ENCODE data around the gene PCSK6. TPM values are rescaled to one million over a fixed set of nuclear protein-coding genes. Genes with fewer than 3 reads are reported as not detected.

PCSK6 gene
- total RNA-seq, 2 donors from 2014 or later = 5.1 to 8.8 TPM

DNA sequence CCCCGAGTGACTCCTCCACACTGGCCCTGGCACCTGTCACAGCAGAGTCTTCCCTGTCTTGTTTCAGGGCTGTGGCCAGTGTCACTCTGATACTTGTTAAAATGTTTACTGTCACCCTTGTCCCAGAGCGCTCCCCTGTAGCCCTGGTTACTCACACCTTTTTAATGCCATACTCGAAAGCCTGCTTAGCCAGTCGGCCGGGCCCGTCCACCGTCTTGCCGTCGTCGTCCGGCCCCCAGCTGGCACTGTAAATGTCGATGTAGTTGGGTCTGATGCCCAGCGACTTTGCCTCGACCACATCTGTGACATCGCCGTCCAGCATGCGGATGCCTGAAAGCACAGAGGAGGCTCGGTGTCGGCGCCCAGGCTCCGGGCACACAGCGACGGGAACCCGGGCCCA lies 91.3 kb downstream of the PCSK6 start:
- H3K9me3 ChIP-seq = no peaks in the 10 kb centered on the region
- no peak overlapping the region for H3K4me3 ChIP-seq
- ATAC-seq (ENCODE audit: insufficient number of reproducible peaks, low FRiP score, low read depth) = no peak

DNA sequence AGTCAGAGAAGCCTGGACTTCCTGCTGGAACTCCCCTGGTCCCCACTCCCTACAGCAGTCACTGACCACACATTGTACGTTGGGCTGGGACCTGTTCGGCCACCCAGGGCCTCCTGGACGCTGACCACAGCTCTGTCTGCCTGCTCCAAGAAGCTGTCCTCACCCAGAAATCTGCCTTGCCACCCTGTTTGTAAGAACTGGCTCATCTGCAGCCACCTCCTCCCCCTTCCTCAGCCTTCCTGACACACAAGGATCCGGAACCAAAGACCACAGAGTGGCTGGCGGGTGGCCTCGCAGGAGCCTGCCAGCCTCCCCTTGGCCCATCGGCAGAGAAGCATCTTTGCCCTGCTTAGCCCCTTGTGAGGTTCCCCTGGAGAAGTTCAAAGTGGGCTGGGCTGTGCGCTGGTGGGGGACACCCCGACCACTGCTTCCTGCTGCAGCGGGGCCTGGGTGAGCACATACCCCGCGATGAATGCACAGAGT lies 91.9 kb downstream of the PCSK6 start:
- DNase-seq (ENCODE audit: low spot score) (no peak), ATAC-seq (ENCODE audit: insufficient number of reproducible peaks, low FRiP score, low read depth) (no peak)
- Histone ChIP-seq H3K27ac (no peak overlapping the region), H3K9me3 (no peaks in the 10 kb centered on the region), H3K4me1 (ENCODE audit: control insufficient read depth in 1 of 2, low read depth in 2 of 2) (peaks cover 0 to 7% of the 10 kb centered on the region in 2 donors), H3K36me3 (no peaks in the 10 kb centered on the region), H3K4me3 (no peak overlapping the region), H3K27me3 (replicated peaks; ENCODE audit: insufficient read depth) (no peaks in the 10 kb centered on the region)
- TF ChIP-seq, protein P1, sequence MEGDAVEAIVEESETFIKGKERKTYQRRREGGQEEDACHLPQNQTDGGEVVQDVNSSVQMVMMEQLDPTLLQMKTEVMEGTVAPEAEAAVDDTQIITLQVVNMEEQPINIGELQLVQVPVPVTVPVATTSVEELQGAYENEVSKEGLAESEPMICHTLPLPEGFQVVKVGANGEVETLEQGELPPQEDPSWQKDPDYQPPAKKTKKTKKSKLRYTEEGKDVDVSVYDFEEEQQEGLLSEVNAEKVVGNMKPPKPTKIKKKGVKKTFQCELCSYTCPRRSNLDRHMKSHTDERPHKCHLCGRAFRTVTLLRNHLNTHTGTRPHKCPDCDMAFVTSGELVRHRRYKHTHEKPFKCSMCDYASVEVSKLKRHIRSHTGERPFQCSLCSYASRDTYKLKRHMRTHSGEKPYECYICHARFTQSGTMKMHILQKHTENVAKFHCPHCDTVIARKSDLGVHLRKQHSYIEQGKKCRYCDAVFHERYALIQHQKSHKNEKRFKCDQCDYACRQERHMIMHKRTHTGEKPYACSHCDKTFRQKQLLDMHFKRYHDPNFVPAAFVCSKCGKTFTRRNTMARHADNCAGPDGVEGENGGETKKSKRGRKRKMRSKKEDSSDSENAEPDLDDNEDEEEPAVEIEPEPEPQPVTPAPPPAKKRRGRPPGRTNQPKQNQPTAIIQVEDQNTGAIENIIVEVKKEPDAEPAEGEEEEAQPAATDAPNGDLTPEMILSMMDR (IDR thresholded peaks at IDR 0.05) = no peak

More for the DNA sequence above, 91.3 kb downstream of the PCSK6 start:
- Histone ChIP-seq H3K27me3 (replicated peaks; ENCODE audit: insufficient read depth) (no peaks in the 10 kb centered on the region), H3K27ac (no peak overlapping the region), H3K36me3 (no peaks in the 10 kb centered on the region), H3K4me1 (ENCODE audit: control insufficient read depth in 1 of 2, low read depth in 2 of 2) (peaks cover 0 to under 1% of the 10 kb centered on the region in 2 donors)
- DNase-seq (ENCODE audit: low spot score) = no peak
- TF ChIP-seq, protein P1 (IDR thresholded peaks at IDR 0.05) = no peak

DNA sequence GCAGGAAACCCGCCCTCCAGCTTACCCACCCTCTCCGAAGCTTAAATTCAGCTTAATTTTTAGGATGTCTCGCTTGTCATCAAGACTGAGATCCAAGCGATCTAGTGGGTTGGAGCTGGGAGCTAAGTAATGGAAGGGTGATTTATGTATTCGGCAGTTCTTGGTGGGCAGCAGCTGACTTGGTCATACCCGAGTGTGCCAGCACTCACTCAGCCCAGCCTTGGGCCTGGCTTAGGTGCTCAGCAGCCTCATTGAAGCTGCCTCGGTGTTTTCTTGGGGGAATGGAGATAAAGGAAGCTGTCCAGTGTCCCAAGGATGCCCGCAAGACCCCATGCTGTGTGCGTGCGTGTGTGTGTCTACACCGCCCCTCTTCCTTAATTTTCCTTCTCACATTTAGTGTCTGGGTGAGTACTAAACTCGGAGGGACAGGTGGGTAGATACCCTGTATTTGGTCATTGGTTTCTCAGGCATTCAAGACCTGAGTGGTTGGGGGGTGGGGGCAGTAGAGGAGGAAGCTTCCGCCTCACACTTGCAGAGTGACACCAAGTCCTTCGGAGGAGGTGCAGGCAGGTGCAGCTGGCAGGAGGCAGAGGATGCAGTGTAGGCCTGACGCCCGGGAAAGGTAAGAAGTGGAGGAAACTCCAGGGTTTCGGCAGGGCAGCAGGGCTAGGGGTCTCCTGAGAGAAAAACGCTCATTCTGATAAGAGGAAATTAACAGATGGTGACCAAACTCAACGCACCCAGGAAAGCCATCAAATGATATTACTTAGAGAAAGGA lies 92.8 kb downstream of the PCSK6 start:
- H3K27me3 ChIP-seq (replicated peaks; ENCODE audit: insufficient read depth) = no peaks in the 10 kb centered on the region
- H3K27ac ChIP-seq = no peak overlapping the region
- DNase-seq (ENCODE audit: low spot score) (no peak), ATAC-seq (ENCODE audit: insufficient number of reproducible peaks, low FRiP score, low read depth) (no peak)
- TF ChIP-seq, protein P1 (IDR thresholded peaks at IDR 0.05) = no peak
- H3K4me3 ChIP-seq = no peak overlapping the region
- H3K9me3 ChIP-seq = no peaks in the 10 kb centered on the region
- H3K36me3 ChIP-seq = no peaks in the 10 kb centered on the region
- H3K4me1 ChIP-seq (ENCODE audit: control insufficient read depth in 1 of 2, low read depth in 2 of 2) = peaks cover 0 to 13% of the 10 kb centered on the region in 2 donors

DNA sequence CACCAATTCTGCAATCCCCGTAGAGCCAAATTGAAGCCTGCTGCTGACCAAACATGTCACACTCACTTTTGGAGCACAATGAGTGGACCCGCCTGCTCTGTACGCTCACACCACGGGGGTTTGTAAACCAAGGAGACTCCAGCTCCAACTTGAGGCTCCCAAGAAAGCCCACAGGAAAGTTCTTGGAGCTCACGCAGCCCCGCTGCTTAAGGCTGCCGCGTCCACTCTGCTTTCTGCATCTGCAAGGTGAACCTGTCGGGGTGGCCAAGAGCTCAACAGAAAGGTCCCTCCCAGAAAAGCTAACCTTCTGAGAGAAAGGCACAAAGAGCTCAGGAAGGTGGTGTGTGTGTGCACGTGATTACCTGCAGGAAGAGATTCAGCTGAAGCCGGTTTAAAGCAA lies 94.9 kb downstream of the PCSK6 start:
- DNase-seq (ENCODE audit: low spot score) (no peak), ATAC-seq (ENCODE audit: insufficient number of reproducible peaks, low FRiP score, low read depth) (no peak)
- Histone ChIP-seq H3K27ac (no peak overlapping the region), H3K36me3 (no peaks in the 10 kb centered on the region), H3K9me3 (no peaks in the 10 kb centered on the region), H3K4me3 (no peak overlapping the region), H3K4me1 (ENCODE audit: control insufficient read depth in 1 of 2, low read depth in 2 of 2) (peaks cover 0 to 13% of the 10 kb centered on the region in 2 donors), H3K27me3 (replicated peaks; ENCODE audit: insufficient read depth) (no peaks in the 10 kb centered on the region)
- TF ChIP-seq, protein P1 (IDR thresholded peaks at IDR 0.05) = no peak

DNA sequence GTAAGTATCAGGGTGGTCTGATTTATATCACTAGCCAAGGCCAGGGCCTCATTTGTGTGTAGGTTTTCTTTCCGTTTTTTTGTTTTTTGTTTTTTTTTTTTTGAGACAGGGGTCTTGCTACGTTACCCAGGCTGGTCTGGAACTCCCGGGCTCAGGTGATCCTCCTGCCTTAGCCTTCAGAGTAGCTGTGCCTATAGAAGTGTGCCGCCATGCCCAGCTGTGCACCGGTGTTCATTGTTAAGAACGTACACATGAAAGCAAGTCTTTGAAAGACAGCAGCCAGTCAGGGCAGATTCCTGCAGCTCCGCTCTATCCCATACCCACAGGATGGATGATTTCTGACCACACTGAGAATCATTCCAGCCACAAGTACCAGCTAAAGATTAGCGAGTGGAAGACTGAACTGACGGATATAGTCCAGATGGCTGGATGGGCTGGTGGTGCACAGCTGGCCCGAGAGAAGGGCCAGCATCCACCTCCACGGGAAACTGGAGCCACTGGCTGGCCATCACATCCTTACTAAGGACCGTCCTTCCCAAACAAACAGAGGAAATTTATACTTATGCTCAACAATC lies 95.4 kb downstream of the PCSK6 start:
- no peaks in the 10 kb centered on the region for H3K9me3 ChIP-seq
- H3K27me3 ChIP-seq (replicated peaks; ENCODE audit: insufficient read depth) = no peaks in the 10 kb centered on the region
- H3K36me3 ChIP-seq = no peaks in the 10 kb centered on the region
- H3K27ac ChIP-seq = no peak overlapping the region
- no peak for DNase-seq (ENCODE audit: low spot score)
- no peak overlapping the region for H3K4me3 ChIP-seq
- peaks cover 0 to 13% of the 10 kb centered on the region in 2 donors for H3K4me1 ChIP-seq (ENCODE audit: control insufficient read depth in 1 of 2, low read depth in 2 of 2)
- ATAC-seq (ENCODE audit: insufficient number of reproducible peaks, low FRiP score, low read depth) = no peak
- TF ChIP-seq, protein P1 (IDR thresholded peaks at IDR 0.05) = no peak
